Glomerular visceral epithelial cell (primary cell): ENCODE measurements around the gene NDFIP2.
"Not testable (repeated sequence)": the region's sequence is repeated elsewhere in the genome, so short reads cannot be mapped to it uniquely, and the experiment has no call there.

Experiments
- DNase-seq: peaks from one replicate; pipeline ENCODE4 v3.0.0-alpha.2; 2016; ENCODE audit errors: extremely low spot score

Gene NDFIP2

GRCh38 chr13:79593641-79594275 is 112.8 kb downstream of the NDFIP2 start:
- DNase-seq = peak; percentile 51

GRCh38 chr13:79600146-79600545 is 119.2 kb downstream of the NDFIP2 start:
- DNase-seq = not testable (repeated sequence)

- no peak for DNase-seq
These were observed 122.0 kb downstream of the NDFIP2 start for GRCh38 chr13:79602936-79603335.

- no peak for DNase-seq
These were observed 123.8 kb downstream of the NDFIP2 start for GRCh38 chr13:79604752-79605151.
